HepG2 (cell line): ENCODE results near the gene VEGFA. TPM values are rescaled to one million over a fixed set of nuclear protein-coding genes. Genes with fewer than 3 reads are reported as not detected.
A peak's percentile ranks its signal among the peaks of the same experiment; 100 is the strongest.

Experiments
- ARNT2 ChIP-seq: sonication (generic); formaldehyde crosslinking; IDR thresholded peaks from 2 replicates; pipeline ENCODE4 v1.8.0; 2022; ENCODE audit warnings: mild to moderate bottlenecking, low read depth, missing genetic modification reagents, moderate library complexity
- ATF1 ChIP-seq: IDR thresholded peaks from 2 replicates; pipeline ENCODE4 v1.6.1; 2016; ENCODE audit warnings: mild to moderate bottlenecking, control low read depth
- CHD4 ChIP-seq: fragments of 200-600 bp; sonication (generic); IDR thresholded peaks from 2 replicates; pipeline ENCODE4 v1.7.0; 2017; ENCODE audit warnings: mild to moderate bottlenecking, low read length, borderline replicate concordance
- JUND ChIP-seq: sonication (generic); formaldehyde crosslinking; IDR thresholded peaks from 2 replicates; pipeline ENCODE4 v1.8.0; 2022; ENCODE audit warnings: mild to moderate bottlenecking, missing genetic modification reagents
- TAF1 ChIP-seq: sonication (generic); formaldehyde crosslinking; IDR thresholded peaks from 2 replicates; pipeline ENCODE4 v1.4.0; 2020; ENCODE audit warnings: missing genetic modification reagents
- ZBTB7B ChIP-seq: sonication (generic); formaldehyde crosslinking; IDR thresholded peaks from 2 replicates; pipeline ENCODE4 v1.4.0; 2020; ENCODE audit warnings: missing genetic modification reagents
- ZNF724P ChIP-seq: sonication (generic); formaldehyde crosslinking; IDR thresholded peaks from 2 replicates; pipeline ENCODE4 v1.8.0; 2022; ENCODE audit warnings: missing genetic modification reagents, borderline replicate concordance
- polyA plus RNA-seq, 8 experiments: library from polyadenylated mRNA; depleted of rRNA in 3 of 8; stranded (reverse) in 7 of 8; unstranded in 1 of 8; fragments of >200 nt; fragmentation: Illumina TruSeq in 4 of 8; extraction: Trizol in 4 of 8; gene quantifications; 2 replicates each; pipeline versions ENCODE4 v1.2.1 to v1.2.3, GENCODE V29; 2011 to 2016; ENCODE audit warnings: low read depth in 4 of 8, missing spikeins in 1 of 8, mixed read lengths in 1 of 8; ENCODE audit not compliant: insufficient read depth in 1 of 8
- total RNA-seq, 5 experiments: library from RNA; depleted of rRNA; stranded (reverse); fragments of >200 nt; fragmentation: Illumina TruSeq; extraction: Trizol; gene quantifications; 2 replicates each; pipeline ENCODE4 v1.2.3, GENCODE V29; 2016; ENCODE audit warnings: low read depth in 1 of 5
- TF ChIP-seq, protein P1 (sequence below): sonication (generic); formaldehyde crosslinking; IDR thresholded peaks from 2 replicates; pipeline ENCODE4 v1.4.0; 2020; ENCODE audit warnings: mild to moderate bottlenecking, missing genetic modification reagents
- TF ChIP-seq, protein P2 (sequence below): sonication (generic); formaldehyde crosslinking; IDR thresholded peaks from 2 replicates; pipeline ENCODE4 v1.4.0; 2020; ENCODE audit warnings: mild to moderate bottlenecking, missing genetic modification reagents
- TF ChIP-seq, protein P3 (sequence below): sonication (generic); formaldehyde crosslinking; IDR thresholded peaks from 2 replicates; pipeline ENCODE4 v1.4.0; 2020; ENCODE audit warnings: missing genetic modification reagents
- TF ChIP-seq, protein P4 (sequence below): sonication (generic); formaldehyde crosslinking; IDR thresholded peaks from 2 replicates; pipeline ENCODE4 v1.4.0; 2020; ENCODE audit warnings: missing genetic modification reagents; ENCODE audit errors: not compliant biosample characterization

VEGFA gene
- total and polyA plus RNA-seq, 2 of the 13 experiments (the other 11 are each of a cell fraction or from before 2014, with no cell fraction given), result 68.1 to 629 TPM

DNA sequence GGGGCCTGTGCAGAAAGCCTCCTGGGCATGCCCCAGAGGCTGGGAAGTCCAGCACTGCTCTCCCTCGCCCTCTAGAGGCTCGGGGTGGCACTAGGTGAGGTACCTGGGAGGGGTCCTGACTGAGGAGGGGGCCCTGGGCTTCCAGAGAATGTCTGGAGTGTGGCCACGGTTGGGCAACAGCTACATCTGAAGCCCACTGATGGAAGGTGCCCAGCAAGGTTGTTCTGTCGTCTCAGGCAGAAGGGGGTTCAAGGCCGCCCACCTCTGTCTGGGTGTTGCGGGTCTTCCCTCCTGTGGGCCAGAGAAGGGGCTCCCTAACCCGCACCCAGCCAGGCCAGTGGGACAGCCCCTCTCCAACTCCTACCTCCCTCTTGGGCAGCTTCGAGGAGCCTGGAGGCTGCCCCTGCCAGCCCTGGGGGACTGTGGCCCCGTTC lies 11.4 kb upstream of the VEGFA start (continued):
- TF ChIP-seq, protein P1, sequence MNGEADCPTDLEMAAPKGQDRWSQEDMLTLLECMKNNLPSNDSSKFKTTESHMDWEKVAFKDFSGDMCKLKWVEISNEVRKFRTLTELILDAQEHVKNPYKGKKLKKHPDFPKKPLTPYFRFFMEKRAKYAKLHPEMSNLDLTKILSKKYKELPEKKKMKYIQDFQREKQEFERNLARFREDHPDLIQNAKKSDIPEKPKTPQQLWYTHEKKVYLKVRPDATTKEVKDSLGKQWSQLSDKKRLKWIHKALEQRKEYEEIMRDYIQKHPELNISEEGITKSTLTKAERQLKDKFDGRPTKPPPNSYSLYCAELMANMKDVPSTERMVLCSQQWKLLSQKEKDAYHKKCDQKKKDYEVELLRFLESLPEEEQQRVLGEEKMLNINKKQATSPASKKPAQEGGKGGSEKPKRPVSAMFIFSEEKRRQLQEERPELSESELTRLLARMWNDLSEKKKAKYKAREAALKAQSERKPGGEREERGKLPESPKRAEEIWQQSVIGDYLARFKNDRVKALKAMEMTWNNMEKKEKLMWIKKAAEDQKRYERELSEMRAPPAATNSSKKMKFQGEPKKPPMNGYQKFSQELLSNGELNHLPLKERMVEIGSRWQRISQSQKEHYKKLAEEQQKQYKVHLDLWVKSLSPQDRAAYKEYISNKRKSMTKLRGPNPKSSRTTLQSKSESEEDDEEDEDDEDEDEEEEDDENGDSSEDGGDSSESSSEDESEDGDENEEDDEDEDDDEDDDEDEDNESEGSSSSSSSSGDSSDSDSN, result no peak
- TF ChIP-seq ZNF724P (CRISPR knock-in tag) (no peak), TAF1 (no peak), ARNT2 (CRISPR knock-in tag) (no peak), ATF1 (CRISPR knock-in tag) (no peak), ZBTB7B (CRISPR knock-in tag) (peak; percentile 27; the same call in 1 of the 2 replicates), CHD4 (no peak), JUND (CRISPR knock-in tag) (no peak)
- TF ChIP-seq, protein P2, sequence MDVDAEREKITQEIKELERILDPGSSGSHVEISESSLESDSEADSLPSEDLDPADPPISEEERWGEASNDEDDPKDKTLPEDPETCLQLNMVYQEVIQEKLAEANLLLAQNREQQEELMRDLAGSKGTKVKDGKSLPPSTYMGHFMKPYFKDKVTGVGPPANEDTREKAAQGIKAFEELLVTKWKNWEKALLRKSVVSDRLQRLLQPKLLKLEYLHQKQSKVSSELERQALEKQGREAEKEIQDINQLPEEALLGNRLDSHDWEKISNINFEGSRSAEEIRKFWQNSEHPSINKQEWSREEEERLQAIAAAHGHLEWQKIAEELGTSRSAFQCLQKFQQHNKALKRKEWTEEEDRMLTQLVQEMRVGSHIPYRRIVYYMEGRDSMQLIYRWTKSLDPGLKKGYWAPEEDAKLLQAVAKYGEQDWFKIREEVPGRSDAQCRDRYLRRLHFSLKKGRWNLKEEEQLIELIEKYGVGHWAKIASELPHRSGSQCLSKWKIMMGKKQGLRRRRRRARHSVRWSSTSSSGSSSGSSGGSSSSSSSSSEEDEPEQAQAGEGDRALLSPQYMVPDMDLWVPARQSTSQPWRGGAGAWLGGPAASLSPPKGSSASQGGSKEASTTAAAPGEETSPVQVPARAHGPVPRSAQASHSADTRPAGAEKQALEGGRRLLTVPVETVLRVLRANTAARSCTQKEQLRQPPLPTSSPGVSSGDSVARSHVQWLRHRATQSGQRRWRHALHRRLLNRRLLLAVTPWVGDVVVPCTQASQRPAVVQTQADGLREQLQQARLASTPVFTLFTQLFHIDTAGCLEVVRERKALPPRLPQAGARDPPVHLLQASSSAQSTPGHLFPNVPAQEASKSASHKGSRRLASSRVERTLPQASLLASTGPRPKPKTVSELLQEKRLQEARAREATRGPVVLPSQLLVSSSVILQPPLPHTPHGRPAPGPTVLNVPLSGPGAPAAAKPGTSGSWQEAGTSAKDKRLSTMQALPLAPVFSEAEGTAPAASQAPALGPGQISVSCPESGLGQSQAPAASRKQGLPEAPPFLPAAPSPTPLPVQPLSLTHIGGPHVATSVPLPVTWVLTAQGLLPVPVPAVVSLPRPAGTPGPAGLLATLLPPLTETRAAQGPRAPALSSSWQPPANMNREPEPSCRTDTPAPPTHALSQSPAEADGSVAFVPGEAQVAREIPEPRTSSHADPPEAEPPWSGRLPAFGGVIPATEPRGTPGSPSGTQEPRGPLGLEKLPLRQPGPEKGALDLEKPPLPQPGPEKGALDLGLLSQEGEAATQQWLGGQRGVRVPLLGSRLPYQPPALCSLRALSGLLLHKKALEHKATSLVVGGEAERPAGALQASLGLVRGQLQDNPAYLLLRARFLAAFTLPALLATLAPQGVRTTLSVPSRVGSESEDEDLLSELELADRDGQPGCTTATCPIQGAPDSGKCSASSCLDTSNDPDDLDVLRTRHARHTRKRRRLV (CRISPR knock-in tag), result no peak
- TF ChIP-seq, protein P3, sequence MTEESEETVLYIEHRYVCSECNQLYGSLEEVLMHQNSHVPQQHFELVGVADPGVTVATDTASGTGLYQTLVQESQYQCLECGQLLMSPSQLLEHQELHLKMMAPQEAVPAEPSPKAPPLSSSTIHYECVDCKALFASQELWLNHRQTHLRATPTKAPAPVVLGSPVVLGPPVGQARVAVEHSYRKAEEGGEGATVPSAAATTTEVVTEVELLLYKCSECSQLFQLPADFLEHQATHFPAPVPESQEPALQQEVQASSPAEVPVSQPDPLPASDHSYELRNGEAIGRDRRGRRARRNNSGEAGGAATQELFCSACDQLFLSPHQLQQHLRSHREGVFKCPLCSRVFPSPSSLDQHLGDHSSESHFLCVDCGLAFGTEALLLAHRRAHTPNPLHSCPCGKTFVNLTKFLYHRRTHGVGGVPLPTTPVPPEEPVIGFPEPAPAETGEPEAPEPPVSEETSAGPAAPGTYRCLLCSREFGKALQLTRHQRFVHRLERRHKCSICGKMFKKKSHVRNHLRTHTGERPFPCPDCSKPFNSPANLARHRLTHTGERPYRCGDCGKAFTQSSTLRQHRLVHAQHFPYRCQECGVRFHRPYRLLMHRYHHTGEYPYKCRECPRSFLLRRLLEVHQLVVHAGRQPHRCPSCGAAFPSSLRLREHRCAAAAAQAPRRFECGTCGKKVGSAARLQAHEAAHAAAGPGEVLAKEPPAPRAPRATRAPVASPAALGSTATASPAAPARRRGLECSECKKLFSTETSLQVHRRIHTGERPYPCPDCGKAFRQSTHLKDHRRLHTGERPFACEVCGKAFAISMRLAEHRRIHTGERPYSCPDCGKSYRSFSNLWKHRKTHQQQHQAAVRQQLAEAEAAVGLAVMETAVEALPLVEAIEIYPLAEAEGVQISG (CRISPR knock-in tag), result peak; percentile 27; the same call in 1 of the 2 replicates
- TF ChIP-seq, protein P4, sequence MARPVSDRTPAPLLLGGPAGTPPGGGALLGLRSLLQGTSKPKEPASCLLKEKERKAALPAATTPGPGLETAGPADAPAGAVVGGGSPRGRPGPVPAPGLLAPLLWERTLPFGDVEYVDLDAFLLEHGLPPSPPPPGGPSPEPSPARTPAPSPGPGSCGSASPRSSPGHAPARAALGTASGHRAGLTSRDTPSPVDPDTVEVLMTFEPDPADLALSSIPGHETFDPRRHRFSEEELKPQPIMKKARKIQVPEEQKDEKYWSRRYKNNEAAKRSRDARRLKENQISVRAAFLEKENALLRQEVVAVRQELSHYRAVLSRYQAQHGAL, result no peak
- TF ChIP-seq, all 625 proteins: peak for 50
